Activated CD8-positive, alpha-beta memory T cell treated with anti-CD3 and anti-CD28 coated beads, Interleukin-2, amount 10 ng/mL, durations not matched to agents 7 days and 5 days (primary cell): ENCODE results near the gene CALN1. TPM values are rescaled to one million over a fixed set of nuclear protein-coding genes. Genes with fewer than 3 reads are reported as not detected.
"Not testable (repeated sequence)": the region's sequence is repeated elsewhere in the genome, so short reads cannot be mapped to it uniquely, and the experiment has no call there.

ENCODE experiments used
- ATAC-seq: fragments of 150-1000 bp; cut with Tn5 transposase; one replicate; pipeline ENCODE4 v1.10.0; 2021; ENCODE audit warnings: moderate library complexity
- CTCF ChIA-PET: fragments of 350-600 bp; sonication (Branson Sonifier 250); formaldehyde crosslinking; loops from one replicate; lab custom pipeline; 2021; ENCODE audit warnings: antibody characterized with exemption; lab: Charles Lee
- DNase-seq: peaks from one replicate; pipeline ENCODE4 v3.0.0-alpha.2; 2020
- H3K27ac Mint-ChIP-seq: one replicate; pipeline ENCODE4 v1.8.0; 2021; ENCODE audit warnings: mild to moderate bottlenecking, mixed read lengths
- H3K27me3 Mint-ChIP-seq: one replicate; pipeline ENCODE4 v1.8.0; 2021; ENCODE audit warnings: mixed read lengths
- H3K36me3 Mint-ChIP-seq: one replicate; pipeline ENCODE4 v1.8.0; 2021; ENCODE audit warnings: mild to moderate bottlenecking, mixed read lengths
- H3K4me1 Mint-ChIP-seq: one replicate; pipeline ENCODE4 v1.8.0; 2021; ENCODE audit warnings: mixed read lengths
- H3K4me3 Mint-ChIP-seq: one replicate; pipeline ENCODE4 v1.8.0; 2021; ENCODE audit warnings: mild to moderate bottlenecking, moderate library complexity, mixed read lengths
- H3K9me3 Mint-ChIP-seq: one replicate; pipeline ENCODE4 v1.8.0; 2022; ENCODE audit warnings: low read depth, mixed read lengths
- total RNA-seq, 2 experiments: library from RNA; stranded (reverse); gene quantifications; one replicate each; pipeline ENCODE4 v1.2.3, GENCODE V29; 2021

The CALN1 gene
- total RNA-seq, 2 experiments from 2014 or later = not detected

DNA sequence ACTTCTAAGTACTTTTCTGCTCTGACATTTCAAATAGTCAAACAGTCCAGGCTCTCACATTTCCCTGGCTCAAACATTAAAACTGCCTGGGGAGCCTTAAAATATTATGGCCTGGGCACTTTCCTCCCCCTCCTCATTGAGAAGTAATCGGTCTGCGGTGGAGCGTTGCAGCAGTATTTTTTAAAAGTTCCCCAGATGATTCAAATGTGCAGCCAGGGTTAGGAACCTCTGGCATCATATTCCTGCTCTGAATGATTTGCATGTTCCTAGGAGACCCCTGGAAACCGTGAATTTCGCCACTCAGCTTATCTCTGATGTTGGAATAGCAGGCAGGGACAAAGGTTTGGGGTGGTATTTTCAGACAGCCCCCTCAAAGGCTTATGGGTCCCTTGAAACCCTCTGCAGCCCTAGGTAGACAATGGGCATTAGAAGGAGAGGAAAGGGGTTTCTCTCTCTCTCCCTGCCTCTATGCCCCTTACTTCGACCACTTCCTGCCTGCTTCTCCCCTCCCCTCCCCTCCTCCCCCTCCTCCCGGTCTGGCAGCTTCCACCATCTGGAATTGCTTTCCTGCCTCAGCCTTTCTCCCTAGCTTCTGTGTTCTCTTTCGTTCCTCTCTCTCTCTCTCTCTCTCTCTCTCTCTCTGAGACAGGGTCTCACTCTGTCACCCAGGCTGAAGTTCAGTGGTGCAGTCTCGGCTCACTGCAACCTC is 658.0 kb downstream of the CALN1 start:
- H3K9me3 Mint-ChIP-seq = peaks cover 10% of the 10 kb centered on the region

DNA sequence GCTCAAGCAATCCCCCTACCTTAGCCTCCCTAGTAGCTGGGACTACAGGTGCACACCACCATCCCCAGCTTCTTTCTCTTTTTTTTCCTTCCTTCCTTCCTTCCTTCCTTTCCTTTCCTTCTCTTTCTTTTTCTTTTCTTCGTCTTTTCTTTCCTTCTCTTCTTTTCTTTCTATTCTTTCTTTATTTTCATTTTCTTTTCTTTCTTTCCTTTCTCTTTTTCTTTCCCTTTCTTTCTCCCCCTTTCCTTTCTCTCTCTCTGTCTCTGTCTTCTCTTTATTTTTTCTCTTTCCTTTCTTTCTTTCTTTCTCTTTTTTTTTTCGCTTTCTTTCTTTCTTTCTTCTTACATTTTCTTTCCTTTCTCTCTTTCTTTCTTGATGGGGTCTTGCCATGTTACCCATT is 658.9 kb downstream of the CALN1 start:
- H3K9me3 Mint-ChIP-seq = peaks cover 10% of the 10 kb centered on the region
- CTCF ChIA-PET = no interaction called here
- no peak overlapping the region for H3K27ac Mint-ChIP-seq
- H3K27me3 Mint-ChIP-seq = no peaks in the 10 kb centered on the region
- no peak for DNase-seq
- H3K4me1 Mint-ChIP-seq = no peaks in the 10 kb centered on the region
- ATAC-seq = no peak
- H3K4me3 Mint-ChIP-seq = no peak overlapping the region
- H3K36me3 Mint-ChIP-seq = no peaks in the 10 kb centered on the region

More for the DNA sequence above, 658.0 kb downstream of the CALN1 start:
- H3K4me3 Mint-ChIP-seq = no peak overlapping the region
- ATAC-seq (no peak), DNase-seq (no peak)
- no peaks in the 10 kb centered on the region for H3K4me1 Mint-ChIP-seq
- no peaks in the 10 kb centered on the region for H3K27me3 Mint-ChIP-seq
- H3K27ac Mint-ChIP-seq = no peak overlapping the region
- CTCF ChIA-PET = no interaction called here
- no peaks in the 10 kb centered on the region for H3K36me3 Mint-ChIP-seq

- CTCF ChIA-PET = interaction anchor here (1.0 kb wide), 1 partner anchor 11 kb away, joined by 3 read pairs; no protein-coding TSS in a partner anchor
- H3K4me3 Mint-ChIP-seq = no peak overlapping the region
- ATAC-seq (no peak), DNase-seq (peak; percentile 41)
- H3K27me3 Mint-ChIP-seq = no peaks in the 10 kb centered on the region
- no peaks in the 10 kb centered on the region for H3K36me3 Mint-ChIP-seq
- no peak overlapping the region for H3K27ac Mint-ChIP-seq
- H3K9me3 Mint-ChIP-seq = peaks cover 10% of the 10 kb centered on the region
- H3K4me1 Mint-ChIP-seq = no peaks in the 10 kb centered on the region
These were observed 659.8 kb downstream of the CALN1 start for GRCh38 chr7:71752171-71752935.

DNA sequence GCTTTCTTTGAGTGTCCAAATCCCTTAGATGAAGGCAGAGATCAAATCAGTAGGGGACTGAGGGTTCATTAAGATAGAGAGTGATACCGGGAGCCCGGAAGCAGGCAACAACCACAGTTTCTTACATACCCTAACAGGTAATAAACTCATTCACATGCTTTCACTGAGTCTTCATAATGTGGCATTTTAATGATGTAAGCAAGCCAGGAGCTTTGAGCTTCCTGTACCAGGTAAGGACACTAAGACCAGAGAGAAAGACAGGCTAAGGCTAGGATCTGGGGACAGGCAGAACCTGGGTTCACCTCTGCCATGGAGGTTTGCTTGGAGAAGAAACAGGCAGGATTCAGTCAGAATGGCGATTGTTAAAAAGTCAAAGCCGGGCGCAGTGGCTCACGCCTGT is 661.8 kb downstream of the CALN1 start:
- DNase-seq (no peak), ATAC-seq (no peak)
- Mint-ChIP-seq H3K27ac (no peak overlapping the region), H3K27me3 (no peaks in the 10 kb centered on the region), H3K36me3 (no peaks in the 10 kb centered on the region), H3K9me3 (peaks cover 7% of the 10 kb centered on the region), H3K4me3 (no peak overlapping the region), H3K4me1 (no peaks in the 10 kb centered on the region)
- CTCF ChIA-PET = interaction anchor here (1.1 kb wide), 1 partner anchor 17 kb away, joined by 3 read pairs; no protein-coding TSS in a partner anchor

DNA sequence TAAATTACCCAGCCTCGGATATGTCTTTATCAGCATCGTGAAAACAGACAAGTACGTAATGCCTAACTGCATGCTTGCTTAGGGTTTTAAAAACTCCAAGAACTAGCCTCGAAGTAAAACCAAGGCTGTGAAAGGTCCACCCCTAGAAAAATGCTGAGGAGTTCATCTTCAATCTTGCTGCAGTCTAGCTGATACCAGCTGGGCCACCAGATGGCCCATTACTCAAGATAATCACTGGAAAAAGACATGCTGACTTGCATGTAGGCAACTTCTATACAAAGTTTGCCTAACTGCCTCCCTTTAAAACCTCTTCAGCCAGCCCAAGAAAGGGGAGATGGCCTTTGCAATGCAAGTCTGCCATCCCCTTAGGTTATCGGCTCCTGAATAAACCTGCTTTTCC is 666.1 kb downstream of the CALN1 start:
- CTCF ChIA-PET = no interaction called here
- H3K27me3 Mint-ChIP-seq = no peaks in the 10 kb centered on the region
- H3K4me1 Mint-ChIP-seq = no peaks in the 10 kb centered on the region
- ATAC-seq = no peak
- no peak for DNase-seq
- no peak overlapping the region for H3K27ac Mint-ChIP-seq
- H3K36me3 Mint-ChIP-seq = no peaks in the 10 kb centered on the region
- peaks cover 11% of the 10 kb centered on the region for H3K9me3 Mint-ChIP-seq
- no peak overlapping the region for H3K4me3 Mint-ChIP-seq

- H3K27me3 Mint-ChIP-seq = no peaks in the 10 kb centered on the region
- H3K36me3 Mint-ChIP-seq = no peaks in the 10 kb centered on the region
- ATAC-seq (no peak), DNase-seq (no peak)
- CTCF ChIA-PET = no interaction called here
- no peak overlapping the region for H3K27ac Mint-ChIP-seq
- H3K9me3 Mint-ChIP-seq = peaks cover 6% of the 10 kb centered on the region
- H3K4me1 Mint-ChIP-seq = no peaks in the 10 kb centered on the region
- no peak overlapping the region for H3K4me3 Mint-ChIP-seq
These were observed 672.0 kb downstream of the CALN1 start for GRCh38 chr7:71740174-71740560.

DNA sequence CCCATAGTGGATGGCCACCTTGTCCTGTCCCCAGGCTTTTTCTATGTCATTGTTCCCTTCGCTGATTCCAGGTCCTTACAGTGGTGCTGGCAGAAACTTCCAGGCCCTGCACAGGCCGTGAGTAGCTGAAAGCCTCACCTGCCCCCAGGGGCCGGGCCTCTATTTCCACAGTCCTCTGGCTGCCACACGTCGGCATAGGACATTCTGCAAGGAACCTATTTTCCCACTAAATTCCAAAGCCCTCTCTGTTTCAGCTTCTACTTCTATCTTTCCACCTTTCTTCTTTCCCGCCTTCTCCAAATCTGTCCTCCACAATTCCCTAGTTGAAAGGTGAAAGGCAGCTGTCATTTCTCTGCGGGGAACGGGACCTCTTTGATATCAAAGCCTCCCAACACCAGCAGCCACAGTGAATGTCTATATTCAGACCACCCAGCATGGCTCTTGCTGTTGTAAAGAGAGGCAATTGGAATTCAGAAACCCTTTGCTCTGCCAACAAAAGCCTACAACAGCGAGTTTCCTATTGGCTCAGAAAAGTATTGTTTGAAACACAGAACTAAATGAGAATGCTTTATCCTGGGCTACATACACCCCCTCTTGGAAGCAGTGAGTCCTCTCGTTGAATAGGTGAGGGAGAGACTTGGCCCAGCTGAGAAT is 672.5 kb downstream of the CALN1 start:
- Mint-ChIP-seq H3K9me3 (peaks cover 6% of the 10 kb centered on the region), H3K27ac (no peak overlapping the region), H3K4me1 (no peaks in the 10 kb centered on the region), H3K4me3 (no peak overlapping the region), H3K27me3 (no peaks in the 10 kb centered on the region), H3K36me3 (no peaks in the 10 kb centered on the region)
- DNase-seq (no peak), ATAC-seq (no peak)
- CTCF ChIA-PET = no interaction called here

DNA sequence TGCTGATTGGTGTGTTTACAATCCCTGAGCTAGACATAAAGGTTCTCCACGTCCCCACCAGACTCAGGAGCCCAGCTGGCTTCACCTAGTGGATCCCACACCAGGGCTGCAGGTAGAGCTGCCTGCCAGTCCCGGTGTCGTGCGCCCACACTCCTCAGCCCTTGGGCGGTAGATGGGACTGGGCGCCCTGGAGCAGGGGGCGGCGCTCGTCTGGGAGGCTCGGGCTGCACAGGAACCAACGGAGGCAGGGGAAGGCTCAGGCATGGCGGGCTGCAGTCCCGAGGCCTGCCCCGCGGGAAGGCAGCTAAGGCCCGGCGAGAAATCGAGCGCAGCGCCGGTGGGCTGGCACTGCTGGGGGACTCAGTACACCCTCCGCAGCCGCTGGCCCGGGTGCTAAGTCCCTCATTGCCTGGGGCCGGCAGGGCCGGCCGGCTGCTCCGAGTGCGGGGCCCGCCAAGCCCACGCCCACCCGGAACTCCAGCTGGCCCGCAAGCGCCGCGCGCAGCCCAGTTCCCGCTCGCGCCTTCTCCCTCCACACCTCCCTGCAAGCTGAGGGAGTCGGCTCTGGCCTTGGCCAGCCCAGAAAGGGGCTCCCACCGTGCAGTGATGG is 674.1 kb downstream of the CALN1 start:
- H3K4me3 Mint-ChIP-seq, H3K27me3 Mint-ChIP-seq, ATAC-seq: not testable (repeated sequence)

GRCh38 chr7:71735961-71736556 is 676.1 kb downstream of the CALN1 start:
- CTCF ChIA-PET = interaction anchor here (1.1 to 1.9 kb wide), 3 partner anchors 11 to 906 kb away, joined by 3 to 9 read pairs (median 5); no protein-coding TSS in a partner anchor
- H3K27me3 Mint-ChIP-seq = no peaks in the 10 kb centered on the region
- H3K9me3 Mint-ChIP-seq = no peaks in the 10 kb centered on the region

More for the DNA sequence above, 674.1 kb downstream of the CALN1 start:
- H3K4me1 Mint-ChIP-seq, DNase-seq, H3K27ac Mint-ChIP-seq, H3K9me3 Mint-ChIP-seq, H3K36me3 Mint-ChIP-seq, CTCF ChIA-PET: not testable (repeated sequence)

GRCh38 chr7:71733107-71733870 is 678.8 kb downstream of the CALN1 start:
- H3K36me3 Mint-ChIP-seq = no peaks in the 10 kb centered on the region
- H3K27me3 Mint-ChIP-seq = no peaks in the 10 kb centered on the region
- peak; percentile 62 for DNase-seq
- H3K9me3 Mint-ChIP-seq = no peaks in the 10 kb centered on the region
- H3K4me3 Mint-ChIP-seq = no peak overlapping the region
- no peak for ATAC-seq
- no peak overlapping the region for H3K27ac Mint-ChIP-seq
- no peaks in the 10 kb centered on the region for H3K4me1 Mint-ChIP-seq
- CTCF ChIA-PET = interaction anchor here (0.8 to 3.2 kb wide), 7 partner anchors 11 to 904 kb away, joined by 3 to 19 read pairs (median 3); no protein-coding TSS in a partner anchor

More at GRCh38 chr7:71735961-71736556, 676.1 kb downstream of the CALN1 start:
- H3K4me3 Mint-ChIP-seq = no peak overlapping the region
- no peaks in the 10 kb centered on the region for H3K4me1 Mint-ChIP-seq
- ATAC-seq (no peak), DNase-seq (peak; percentile 45)
- no peaks in the 10 kb centered on the region for H3K36me3 Mint-ChIP-seq
- no peak overlapping the region for H3K27ac Mint-ChIP-seq

- ATAC-seq (no peak), DNase-seq (no peak)
- Mint-ChIP-seq H3K9me3 (peaks cover 4% of the 10 kb centered on the region), H3K4me1 (no peaks in the 10 kb centered on the region), H3K27me3 (no peaks in the 10 kb centered on the region), H3K27ac (no peak overlapping the region), H3K36me3 (no peaks in the 10 kb centered on the region), H3K4me3 (no peak overlapping the region)
- CTCF ChIA-PET = interaction anchor here (0.6 to 0.9 kb wide), 2 partner anchors 494 to 902 kb away, joined by 3 read pairs; no protein-coding TSS in a partner anchor
These were observed 680.4 kb downstream of the CALN1 start for GRCh38 chr7:71731740-71732139.
